ENCODE data around the gene GPC6. TPM values are rescaled to one million over a fixed set of nuclear protein-coding genes. Genes with fewer than 3 reads are reported as not detected.

Gene GPC6
- total RNA-seq, 2 donors from 2014 or later = 1.6 to 4.0 TPM

GRCh38 chr13:94333131-94333820 is 1106.7 kb downstream of the GPC6 start:
- intact Hi-C loops (cut with DNase I) = no loop called here
- Histone ChIP-seq H3K36me3 (replicated peaks in 1 of 2; ENCODE audit: insufficient read depth in 1 of 2, low read depth in 2 of 2) (no peaks in the 10 kb centered on the region), H3K4me3 (no peak overlapping the region), H3K9me3 (no peaks in the 10 kb centered on the region), H3K27me3 (no peaks in the 10 kb centered on the region), H3K27ac (no peak overlapping the region), H3K4me1 (peaks cover 11% of the 10 kb centered on the region)
- WGBS, 2 donors = 78 to 81% methylated on average over 4 of the region's 4 CpGs
- DNase-seq = no peak
- TF ChIP-seq POLR2A (IDR thresholded peaks at IDR 0.05) (no peak), CTCF (IDR thresholded peaks at IDR 0.05) (no peak)
- ATAC-seq = no peak

- no peak for ATAC-seq
- 73 to 85% methylated on average over 5 of the region's 5 CpGs for WGBS, 2 donors
- DNase-seq = no peak
Observed at GRCh38 chr13:94335761-94336526, 1109.3 kb downstream of the GPC6 start.

GRCh38 chr13:94339116-94339687 is 1112.6 kb downstream of the GPC6 start:
- DNase-seq (no peak), ATAC-seq (no peak)
- WGBS, 2 donors = 91% methylated on average over 11 of the region's 11 CpGs
- TF ChIP-seq CTCF (IDR thresholded peaks at IDR 0.05) (no peak), POLR2A (IDR thresholded peaks at IDR 0.05) (no peak)
- Histone ChIP-seq H3K4me3 (no peak overlapping the region), H3K27me3 (no peaks in the 10 kb centered on the region), H3K9me3 (no peaks in the 10 kb centered on the region), H3K4me1 (peaks cover 1% of the 10 kb centered on the region), H3K36me3 (replicated peaks in 1 of 2; ENCODE audit: insufficient read depth in 1 of 2, low read depth in 2 of 2) (no peaks in the 10 kb centered on the region), H3K27ac (no peak overlapping the region)
- intact Hi-C loops (cut with DNase I) = no loop called here

More at GRCh38 chr13:94335761-94336526, 1109.3 kb downstream of the GPC6 start:
- H3K9me3 ChIP-seq = no peaks in the 10 kb centered on the region
- TF ChIP-seq CTCF (IDR thresholded peaks at IDR 0.05) (no peak), POLR2A (IDR thresholded peaks at IDR 0.05) (no peak)
- H3K36me3 ChIP-seq (replicated peaks in 1 of 2; ENCODE audit: insufficient read depth in 1 of 2, low read depth in 2 of 2) = no peaks in the 10 kb centered on the region
- no peaks in the 10 kb centered on the region for H3K27me3 ChIP-seq
- no peaks in the 10 kb centered on the region for H3K4me1 ChIP-seq
- no peak overlapping the region for H3K4me3 ChIP-seq
- H3K27ac ChIP-seq = no peak overlapping the region
- intact Hi-C loops (cut with DNase I) = no loop called here

GRCh38 chr13:94342436-94343242 is 1116.0 kb downstream of the GPC6 start:
- TF ChIP-seq CTCF (IDR thresholded peaks at IDR 0.05) = no peak
- TF ChIP-seq POLR2A (IDR thresholded peaks at IDR 0.05) = no peak
- ATAC-seq (no peak), DNase-seq (no peak)
- intact Hi-C loops (cut with DNase I) = no loop called here
- Histone ChIP-seq H3K4me3 (no peak overlapping the region), H3K27me3 (no peaks in the 10 kb centered on the region), H3K27ac (no peak overlapping the region), H3K9me3 (no peaks in the 10 kb centered on the region), H3K4me1 (peaks cover 6% of the 10 kb centered on the region), H3K36me3 (replicated peaks in 1 of 2; ENCODE audit: insufficient read depth in 1 of 2, low read depth in 2 of 2) (no peaks in the 10 kb centered on the region)
- 68 to 80% methylated on average over 17 of the region's 17 CpGs for WGBS, 2 donors
